Activated CD4-positive, alpha-beta T cell treated with anti-CD3 and anti-CD28 coated beads, Interleukin-2, amount 50 U/mL, for 16 hours (primary cell): Measurements from ENCODE around the gene SGSH.
"Not testable (repeated sequence)": the region's sequence is repeated elsewhere in the genome, so short reads cannot be mapped to it uniquely, and the experiment has no call there.

ENCODE experiments used
- DNase-seq: peaks from one replicate; pipeline ENCODE4 v3.0.0-alpha.2; 2020

SGSH gene

DNA sequence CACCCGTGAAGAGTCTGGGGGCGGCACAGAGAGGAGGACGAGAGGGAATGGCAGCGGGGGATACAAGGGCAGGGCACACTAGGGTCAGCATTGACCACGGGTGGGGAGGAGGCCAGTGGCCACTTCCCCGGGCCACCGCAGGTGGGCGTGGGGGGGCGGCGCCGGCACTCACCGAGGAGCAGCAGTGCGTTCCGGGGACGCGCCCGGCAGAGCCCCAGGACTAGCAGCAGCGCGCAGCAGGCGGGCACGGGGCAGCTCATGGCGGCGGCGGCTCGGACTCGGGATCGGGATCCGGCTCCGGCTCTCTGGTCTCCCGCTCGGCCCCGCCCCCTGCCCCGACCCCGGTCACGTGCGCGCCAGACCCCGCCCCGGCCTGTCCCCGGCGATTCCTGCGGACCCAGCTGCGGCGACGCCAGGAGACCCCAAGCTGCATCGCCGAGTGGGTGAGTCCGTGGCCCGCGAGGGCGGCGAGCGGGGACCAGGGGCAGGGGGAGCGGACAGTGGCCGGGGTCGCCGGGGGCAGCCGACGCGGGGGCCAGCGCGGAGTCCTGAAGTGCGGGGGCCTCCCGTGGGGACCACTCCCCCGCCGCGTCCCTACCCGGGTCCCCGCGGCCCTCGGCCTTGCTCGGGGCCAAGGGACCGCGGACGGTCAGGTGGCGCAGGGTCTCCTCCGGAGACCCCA lies at the start of gene SGSH, which contains the start of gene SLC26A11:
TSS of gene SGSH (minus strand) at position 280 of the 682 bp plus-strand sequence. CDS start at position 260, 20 bp downstream.
TSS of gene SLC26A11 (plus strand) at position 374 of the 682 bp plus-strand sequence. CDS start 1,134 bp downstream, outside the sequence.
- DNase-seq, result peak; percentile 72

DNA sequence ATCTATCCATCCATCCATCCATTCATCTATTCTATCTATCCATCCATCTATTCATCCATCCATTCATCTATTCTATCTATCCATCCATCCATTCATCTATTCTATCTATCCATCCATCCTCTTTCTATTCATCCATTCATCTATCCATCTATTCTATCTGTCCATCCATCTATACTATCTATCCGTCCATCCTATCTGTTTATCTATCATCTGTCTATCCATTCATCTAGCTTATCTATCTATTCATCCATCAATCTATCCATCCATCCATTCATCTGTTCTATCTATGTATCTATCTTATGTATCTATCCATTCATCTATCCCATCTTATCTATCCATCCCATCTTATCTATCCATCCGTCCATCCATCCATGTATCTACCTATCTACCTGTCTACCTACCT lies 49.3 kb upstream of the SGSH start:
- no peak for DNase-seq

DNA sequence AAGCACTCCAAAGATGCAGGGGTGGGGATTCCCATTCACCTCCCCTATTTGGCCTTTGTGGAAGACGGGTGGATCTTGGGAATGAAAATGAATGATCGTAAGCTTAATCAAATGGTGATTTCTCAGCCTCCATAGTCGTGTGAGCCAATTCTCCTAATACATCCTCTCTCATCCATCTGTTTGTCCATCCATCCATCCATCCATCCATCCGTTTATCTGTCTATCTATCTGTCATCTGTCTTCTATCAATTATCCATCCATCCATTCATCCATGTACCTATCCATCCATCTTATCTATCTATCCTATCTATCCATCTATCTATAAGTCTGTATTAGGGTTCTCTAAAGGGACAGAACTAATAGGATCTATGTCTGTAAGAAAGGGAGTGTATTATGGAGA lies 48.3 kb upstream of the SGSH start:
- no peak for DNase-seq

DNA sequence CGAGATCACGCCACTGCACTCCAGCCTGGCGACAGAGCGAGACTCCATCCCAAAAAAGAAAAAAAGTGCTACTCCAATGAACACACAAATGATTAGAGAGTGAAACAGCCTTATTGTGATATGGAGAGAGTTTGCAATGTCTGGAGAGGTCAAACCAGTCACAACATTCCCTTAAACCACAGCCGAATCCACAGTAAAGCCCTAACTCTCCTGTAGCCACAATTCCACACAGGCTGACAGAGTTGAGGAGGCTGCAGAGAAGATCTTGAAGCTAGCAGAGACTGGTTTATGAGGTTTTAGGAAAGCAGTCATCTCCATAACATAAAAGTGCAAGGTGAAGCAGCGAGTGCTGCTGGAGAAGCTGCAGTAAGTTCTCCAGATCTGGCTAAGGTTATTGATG lies 47.3 kb upstream of the SGSH start:
- no peak for DNase-seq

DNA sequence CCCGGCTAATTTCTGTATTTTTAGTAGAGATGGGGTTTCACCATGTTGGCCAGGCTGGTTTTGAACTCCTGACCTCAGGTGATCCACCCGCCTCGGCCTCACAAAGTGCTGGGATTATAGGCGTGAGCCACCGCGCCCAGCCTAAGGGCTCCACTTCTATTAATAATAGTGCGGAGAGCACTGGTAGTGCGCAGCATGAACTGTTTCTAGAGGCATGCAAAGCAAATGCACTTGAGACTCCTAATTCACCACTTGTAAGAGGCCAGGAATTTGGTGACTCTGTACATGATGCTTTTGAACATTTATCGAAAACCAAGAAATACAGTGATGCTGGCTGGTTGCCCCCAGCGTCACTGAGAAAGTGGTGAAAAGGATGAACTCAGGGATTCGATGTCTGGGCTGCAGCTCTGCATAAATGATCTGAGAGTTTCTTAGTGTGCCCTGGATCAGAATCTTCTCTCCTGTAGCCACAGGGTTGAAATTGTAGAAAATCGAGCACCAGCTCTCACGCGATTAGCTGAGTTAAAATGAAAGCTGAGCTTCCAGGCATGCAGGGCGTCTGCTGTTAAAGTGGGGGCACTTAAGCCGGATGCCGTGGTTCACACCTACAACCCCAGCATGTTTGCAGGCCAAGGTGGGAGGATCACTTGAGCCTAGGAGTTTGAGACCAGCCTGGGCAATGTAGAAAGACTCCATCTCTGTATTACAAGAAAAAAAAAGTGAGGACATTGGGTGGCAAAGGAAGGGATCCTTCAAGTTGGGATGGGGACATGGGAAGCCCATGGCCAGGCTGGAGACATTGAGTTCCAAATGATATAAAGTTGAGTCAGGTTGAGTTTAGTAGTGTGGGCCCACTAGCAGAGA lies 45.3 kb upstream of the SGSH start:
- DNase-seq, result peak; percentile 92

DNA sequence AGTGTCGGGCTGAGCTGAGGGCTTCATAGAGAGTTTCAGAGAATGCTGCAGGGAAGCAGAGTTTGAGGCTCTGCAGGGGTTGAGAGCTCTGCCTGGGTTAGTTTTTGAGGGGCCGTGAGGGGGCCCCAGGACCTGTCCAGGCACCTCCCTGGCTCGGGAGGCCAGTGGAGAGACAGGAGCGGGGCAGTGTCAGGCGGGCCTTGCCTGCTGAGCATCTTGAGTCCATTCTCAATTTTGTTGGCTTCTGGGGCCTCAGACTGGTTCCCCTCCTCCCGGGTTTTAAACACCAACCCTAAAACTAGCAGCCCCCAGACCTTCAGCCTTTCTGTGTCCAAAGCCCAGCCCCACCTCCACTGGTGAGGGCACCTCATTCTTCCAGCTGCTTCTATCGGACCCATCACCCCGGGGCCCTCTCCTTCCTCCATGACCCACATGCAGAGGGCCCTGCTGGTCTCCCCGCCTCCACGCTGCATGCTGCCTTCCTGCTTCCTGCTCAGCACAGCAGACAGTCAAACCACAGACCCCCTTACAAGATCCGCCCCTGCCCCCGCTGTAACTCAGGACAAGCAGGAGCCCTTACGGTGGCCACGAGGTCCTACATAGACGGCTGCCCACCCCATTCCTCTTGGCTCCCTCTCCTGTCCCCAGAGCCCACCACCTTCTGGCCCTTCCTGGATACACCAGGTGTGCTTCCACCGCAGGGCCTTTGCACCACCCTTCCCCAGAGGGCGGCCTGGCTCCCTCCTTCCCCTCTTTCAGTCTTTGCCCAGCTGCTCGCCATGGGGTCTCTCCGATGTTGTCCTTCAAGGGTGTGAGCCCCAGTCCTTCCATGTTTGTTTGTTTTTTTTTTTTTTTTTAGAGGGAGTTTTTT lies 44.3 kb upstream of the SGSH start:
- DNase-seq, result peak; percentile 72

DNA sequence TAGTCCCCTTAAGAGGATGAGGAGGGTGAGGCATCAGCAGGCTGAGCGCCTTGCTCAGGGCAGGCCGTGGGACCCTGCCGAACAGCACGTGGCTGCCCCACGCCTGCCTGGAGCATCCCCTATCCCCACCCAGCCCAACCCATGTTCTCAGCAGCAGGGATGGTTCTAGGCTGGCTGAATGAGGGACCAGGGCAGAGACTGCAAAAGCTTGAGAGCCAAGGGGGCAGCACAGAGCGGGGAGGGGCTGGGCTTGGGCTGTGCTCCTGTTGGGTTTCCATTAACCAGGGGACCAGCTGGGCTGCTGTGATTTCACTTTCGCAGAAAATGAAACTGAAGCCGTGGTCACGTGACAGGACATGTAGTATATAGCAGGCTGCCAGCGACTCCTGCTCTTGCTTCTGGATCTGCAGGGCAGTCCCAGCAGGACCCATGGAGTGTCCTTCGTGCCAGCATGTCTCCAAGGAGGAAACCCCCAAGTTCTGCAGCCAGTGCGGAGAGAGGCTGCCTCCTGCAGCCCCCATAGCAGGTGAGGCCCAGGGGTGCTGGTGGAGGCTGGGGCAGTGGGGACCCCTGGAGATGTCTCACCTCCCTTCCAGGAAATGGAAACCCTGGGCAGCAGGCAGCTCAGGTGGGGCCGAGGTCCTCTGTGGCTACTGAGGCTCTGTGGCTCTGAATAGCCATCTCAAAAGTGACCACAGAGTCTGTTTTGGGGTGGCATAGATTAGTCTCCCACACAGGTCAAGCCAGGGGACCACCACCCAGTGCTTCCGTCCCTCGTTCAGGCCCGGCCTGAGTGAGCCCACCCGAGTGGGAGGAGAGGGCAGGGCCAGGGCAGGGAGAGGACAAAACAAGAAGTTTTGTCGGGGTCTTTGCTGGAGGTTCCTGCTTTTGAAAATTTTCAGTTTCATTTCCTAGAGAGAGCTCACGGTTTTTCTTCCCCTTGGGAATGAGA lies 43.4 kb upstream of the SGSH start:
- DNase-seq, result peak; percentile 97

DNA sequence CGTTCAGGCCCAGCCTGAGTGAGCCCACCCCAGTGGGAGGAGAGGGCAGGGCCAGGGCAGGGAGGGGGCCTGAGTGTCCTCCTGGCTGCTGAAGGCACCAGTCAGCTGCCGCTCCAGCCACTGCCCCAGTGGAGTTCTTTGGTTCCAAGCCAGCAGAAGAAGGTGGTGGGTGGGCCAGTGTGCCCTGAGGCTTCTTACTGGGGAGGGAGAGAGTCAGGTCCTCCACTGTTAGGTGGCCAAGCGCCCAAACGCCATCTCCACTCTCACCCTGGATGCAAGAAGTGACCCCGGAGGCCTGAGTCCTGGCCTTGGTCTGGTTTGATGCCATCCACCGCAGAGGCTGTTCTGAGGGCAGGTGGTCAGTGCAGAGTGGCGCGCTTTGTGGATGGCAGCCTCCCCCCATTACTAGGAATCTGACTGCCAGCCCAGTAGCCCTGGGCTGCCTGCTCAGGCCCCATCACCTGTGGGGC lies 42.7 kb upstream of the SGSH start:
- DNase-seq, result no peak

DNA sequence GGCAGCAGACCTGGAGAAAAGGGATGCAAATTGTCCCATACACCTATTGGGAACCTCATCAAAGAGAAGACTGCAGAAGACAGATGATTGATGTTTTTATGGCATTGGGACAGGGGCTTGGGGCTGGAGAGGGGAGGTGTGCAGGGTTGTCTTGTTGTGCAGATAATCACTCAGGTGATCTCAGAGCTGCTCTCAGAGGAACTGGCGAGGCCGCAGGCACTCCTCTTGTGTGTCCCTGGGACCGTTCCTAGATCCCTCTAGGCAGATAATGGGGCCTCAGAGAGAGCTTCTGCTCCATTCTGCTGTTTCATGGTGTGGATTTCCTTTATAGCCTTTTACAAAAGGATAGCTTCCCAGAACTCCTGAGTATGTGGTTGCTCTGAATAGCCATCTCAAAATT lies 42.2 kb upstream of the SGSH start:
- DNase-seq, result no peak

DNA sequence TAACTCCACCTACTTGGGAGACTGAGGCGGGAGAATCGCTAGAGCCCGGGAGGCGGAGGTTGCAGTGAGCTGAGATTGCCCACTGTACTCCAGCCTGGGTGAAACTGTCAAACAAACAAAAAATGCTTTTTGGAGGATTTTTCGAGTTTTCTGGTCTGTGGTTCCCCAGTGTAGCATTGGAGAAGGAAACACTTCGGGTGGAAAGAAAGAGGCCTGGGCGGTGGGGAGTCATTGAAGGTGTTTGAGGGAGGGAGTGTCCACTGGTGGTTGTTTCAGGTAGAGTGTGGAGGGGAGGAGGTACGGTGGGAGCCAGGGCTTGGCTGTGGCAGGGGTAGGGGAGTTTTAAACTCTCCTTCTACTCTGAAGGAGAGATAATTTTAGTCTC lies 41.8 kb upstream of the SGSH start:
- DNase-seq, result no peak

DNA sequence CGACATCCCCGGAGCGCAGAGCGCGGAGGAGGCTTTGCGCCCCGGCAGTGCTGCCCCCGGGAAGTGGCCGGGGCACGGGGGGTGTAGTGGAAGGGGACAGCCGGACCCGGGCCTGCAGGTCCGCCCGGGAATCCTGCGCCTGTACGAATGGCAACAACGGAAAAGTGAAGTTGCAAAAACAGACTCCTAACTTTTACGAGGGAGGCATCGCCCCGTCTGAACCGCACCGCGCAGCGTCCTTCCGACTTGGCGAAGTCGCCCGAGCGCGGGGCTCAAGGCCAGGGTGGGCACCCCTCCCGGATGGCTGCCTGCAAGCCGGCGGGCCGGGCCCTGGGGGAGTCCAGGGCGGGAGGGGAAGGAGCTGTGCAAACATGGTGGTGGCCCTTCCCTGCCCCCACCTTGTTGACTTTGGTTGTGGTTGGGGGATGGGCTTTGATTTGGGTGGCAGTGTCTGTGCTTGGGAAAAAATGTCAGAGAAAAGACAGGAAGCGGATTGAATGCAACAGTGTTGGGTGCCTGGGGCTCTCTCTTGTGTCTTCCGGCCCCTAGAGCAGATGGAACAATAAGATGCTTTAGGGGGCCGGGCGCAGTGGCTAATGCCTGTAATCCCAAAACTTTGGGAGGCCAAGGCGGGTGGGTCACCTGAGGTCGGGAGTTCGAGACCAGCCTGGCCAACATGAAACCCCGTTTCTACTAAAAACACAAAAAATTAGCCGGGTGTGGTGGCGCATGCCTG lies 41.2 kb upstream of the SGSH start:
- peak; percentile 87 for DNase-seq

DNA sequence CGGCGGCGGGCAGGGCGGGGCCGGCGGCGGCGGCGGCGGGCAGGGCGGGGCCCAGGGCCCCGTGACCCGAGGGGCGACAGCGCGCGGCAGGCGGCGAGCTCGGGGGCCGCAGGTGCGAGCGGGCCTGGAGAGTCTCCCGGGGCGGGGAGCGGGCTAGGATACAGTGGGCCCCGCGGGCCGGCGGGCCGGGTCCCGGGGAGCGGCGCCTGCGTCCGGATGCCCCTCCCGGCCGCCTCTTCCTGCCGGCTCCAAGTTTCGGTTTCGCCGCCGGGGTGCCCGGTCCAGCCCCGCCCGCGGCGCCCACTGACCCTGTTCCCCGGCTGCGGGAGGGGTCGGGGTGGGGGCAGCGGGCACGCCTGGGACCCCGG lies 40.6 kb upstream of the SGSH start, which contains the start of gene RNF213:
TSS of gene RNF213 (plus strand) at position 62 of the 368 bp plus-strand sequence. CDS start 2,830 bp downstream, outside the sequence.
- no peak for DNase-seq

DNA sequence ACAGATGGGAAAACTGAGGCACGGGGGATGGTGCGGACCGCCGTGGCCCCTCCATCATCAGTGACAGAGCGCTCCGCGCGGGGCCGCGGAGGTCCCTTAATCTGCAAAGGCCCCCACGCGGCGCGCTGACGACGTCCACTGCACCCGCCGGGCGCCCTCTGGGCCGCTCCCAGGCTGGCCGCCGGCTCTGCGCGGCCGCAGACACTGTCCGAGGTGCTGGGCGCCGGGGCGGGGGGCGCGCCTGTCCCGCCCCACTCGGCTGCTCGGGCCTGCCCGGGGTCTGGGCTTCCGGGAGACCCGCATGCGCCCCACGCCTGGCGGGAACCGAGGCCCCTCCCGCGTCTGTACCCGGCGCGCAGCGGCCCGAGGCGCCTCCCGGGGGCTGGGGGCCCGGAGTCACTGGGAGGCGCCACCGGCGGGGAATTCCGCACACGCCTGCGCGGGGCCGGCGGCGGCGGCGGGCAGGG lies 40.0 kb upstream of the SGSH start:
- DNase-seq, result peak; percentile 84

DNA sequence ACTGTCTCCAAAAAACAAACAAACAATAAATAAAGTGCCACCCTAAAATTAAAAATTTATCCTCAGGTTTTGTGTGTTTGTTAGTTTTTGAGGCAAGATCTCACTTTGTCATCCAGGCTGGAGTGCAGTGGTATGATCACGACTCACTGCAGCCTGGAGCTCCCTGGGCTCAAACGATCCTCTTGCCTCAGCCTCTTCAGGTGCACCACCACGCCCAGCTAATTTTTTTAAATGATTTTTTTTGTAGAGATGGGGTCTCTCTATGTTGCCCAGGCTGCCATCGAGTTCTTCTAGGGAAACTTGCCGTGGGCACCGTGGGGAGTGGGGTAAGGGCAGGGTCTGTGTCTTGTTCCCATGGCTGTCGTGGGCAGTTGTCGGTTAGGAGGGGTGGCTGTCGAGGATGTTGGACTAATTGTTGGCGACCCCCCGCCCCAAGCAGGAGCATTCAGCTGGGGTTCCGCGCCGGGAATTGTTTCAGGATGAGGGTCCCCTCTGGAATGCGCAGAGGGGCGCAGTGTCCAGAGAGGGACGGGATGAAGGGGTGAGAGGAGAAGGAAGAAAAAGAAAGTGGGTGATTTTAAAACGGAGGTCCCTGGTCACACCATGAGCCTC lies 39.4 kb upstream of the SGSH start:
- no peak for DNase-seq

DNA sequence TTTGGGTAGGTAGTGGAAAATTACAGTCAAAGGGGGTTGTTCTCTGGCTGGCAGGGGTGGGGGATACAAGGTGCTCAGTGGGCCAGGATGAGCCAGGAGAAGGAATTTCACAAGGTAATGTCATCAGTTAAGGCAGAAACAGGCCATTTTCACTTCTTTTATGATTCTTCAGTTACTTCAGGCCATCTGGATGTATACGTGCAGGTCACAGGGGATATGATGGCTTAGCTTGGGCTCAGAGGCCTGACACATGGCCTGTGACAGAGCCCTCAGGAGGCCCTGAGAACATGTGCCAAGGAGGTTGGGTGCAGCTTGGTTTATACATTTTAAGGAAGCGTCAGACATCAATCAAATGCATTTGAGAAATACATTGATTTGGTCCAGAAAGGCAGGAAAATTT lies 38.2 kb upstream of the SGSH start:
- DNase-seq, result not testable (repeated sequence)

DNA sequence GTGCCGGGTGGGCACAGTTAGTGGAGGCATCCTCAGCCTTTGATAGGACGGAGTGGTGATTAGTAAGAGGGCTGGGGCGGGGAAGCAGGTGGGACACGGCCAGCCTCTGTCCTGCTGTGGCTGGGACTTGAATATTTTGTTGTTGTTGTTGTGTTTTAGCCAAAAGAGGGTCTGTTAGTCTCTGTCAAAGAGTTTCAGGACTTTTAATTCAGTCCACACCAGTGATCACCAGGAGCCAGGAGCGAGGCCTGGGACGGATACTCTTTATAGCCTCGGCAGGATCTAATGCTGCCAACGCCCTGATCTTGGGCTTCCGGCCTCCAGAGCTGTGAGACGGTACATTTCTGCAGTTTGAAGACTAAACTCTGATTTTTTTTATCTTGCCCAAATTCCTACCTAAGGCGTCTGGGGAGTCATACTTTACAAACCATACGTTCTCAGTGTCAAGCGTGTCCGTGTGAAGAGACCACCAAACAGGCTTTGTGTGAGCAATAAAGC lies 37.6 kb upstream of the SGSH start:
- DNase-seq, result no peak

DNA sequence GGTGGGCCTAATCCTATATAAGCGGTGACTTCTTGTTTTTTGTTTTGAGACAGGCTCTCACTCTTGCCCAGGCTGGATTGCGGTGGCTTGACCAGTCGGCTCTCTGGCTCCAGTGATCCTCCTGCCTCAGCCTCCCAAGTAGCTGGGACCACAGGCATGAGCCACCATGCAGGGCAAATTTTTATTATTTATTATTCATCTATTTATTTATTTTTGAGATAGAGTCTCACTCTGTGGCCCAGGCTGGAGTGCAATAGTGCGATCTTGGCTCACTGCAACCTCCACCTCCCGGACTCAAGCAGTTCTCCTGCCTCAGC lies 35.9 kb upstream of the SGSH start:
- no peak for DNase-seq

DNA sequence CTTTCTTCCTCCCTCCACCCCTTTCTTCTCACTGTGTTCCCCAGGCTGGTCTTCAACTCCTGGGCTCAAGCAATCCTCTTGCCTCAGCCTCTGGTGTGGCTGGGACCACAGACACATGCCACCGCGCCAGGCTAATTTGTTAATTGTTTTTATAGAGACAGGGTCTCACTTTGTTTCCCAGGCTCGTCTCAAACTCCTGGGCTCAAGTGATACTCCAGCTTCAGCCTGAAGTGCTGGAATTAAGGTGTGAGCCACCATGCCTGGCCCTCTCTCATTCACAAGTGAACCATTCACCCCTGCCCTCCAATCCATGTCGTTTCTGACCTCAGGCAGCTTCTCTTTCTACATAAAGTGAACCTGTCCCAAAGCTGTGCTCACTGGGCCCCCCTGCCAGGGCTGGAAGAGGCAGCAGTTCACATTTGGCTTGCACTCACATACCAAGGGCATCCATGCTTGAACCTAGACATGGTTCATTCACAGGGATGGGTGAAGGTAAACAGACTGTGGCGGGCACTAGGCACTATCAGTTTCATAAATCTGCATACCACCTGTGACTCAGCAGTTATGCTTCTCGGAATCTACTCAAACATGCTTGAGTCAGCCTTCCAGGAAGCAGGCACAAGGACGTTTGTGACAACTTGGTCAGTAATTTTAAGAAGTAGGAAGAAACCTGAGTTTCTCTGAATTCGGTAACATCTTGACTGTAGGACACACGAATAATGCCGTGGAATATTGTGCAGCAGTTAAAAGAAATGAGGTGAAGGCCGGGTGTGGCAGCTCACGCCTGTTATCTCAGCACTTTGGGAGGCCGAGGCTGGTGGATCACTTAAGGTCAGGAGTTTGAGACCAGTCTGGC lies 34.5 kb upstream of the SGSH start:
- peak; percentile 96 for DNase-seq

DNA sequence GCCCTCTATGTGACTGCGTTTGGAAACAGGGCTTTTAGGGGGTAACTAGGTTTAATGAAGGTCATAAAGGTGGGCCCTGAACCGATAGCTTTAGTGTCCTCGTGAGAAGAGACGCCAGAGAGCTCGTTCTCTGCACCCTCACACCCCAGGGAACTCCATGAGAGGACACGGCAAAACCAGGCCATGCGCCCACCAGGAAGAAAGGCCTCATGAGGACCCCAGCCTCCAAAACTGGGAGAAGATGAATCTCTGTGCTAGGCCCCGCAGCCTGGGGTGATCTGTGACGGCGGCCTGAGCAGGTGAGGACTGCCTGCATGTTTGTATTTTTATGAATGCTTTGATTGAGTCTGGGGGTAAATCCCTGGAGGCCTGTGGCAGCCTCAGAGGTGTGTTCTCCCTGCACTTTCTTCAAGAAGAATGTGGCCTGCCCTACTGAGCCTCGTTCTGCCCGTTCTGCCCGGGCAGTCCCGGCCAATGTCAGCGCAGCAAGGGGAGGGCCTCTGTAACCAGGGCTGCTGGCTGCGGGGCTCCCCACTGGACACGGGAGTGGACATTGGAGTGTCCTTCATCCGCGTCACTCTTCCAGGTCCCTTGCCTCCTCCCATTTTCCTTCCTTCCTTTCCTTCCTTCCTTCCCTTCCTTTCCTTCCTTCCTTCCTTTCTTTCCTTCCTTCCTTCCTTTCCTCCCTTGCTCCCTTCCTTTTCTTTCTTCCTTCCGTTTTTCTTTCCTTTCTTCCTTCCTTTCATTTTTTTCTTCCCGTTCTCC lies 33.7 kb upstream of the SGSH start:
- DNase-seq, result no peak
